OCI-LY7 (cell line): Measurements from ENCODE around the gene SGTA. TPM values are rescaled to one million over a fixed set of nuclear protein-coding genes. Genes with fewer than 3 reads are reported as not detected.

ENCODE experiments used
- BruUV-seq: library from RNA; stranded (reverse); fragments of 400-500 nt; replicated peaks from 2 replicates; lab custom pipeline; 2021; lab: Mats Ljungman, UMichigan
- CTCF ChIA-PET: fragments of 300-600 bp; sonication (Branson Sonifier 250); formaldehyde crosslinking; loops from one replicate; lab custom pipeline; 2022; ENCODE audit warnings: antibody characterized with exemption; ENCODE audit not compliant: unreplicated experiment; lab: Charles Lee
- POLR2A ChIA-PET: fragments of 300-600 bp; sonication (Branson Sonifier 250); formaldehyde crosslinking; loops from one replicate; lab custom pipeline; 2022; ENCODE audit warnings: antibody characterized with exemption; lab: Charles Lee
- DNase-seq: peaks from one replicate; pipeline ENCODE4 v3.0.0-alpha.2; 2015; ENCODE audit warnings: low spot score
- H2AFZ ChIP-seq: fragments of 200-600 bp; sonication (generic), shearing (Covaris generic); 2 replicates; pipeline ENCODE4 v1.6.1; 2014; ENCODE audit warnings: mild to moderate bottlenecking, antibody characterized with exemption, low read length, moderate library complexity
- H3K27ac ChIP-seq: fragments of 200-600 bp; sonication (generic); 2 replicates; pipeline ENCODE4 v1.5.1; 2014; ENCODE audit warnings: mixed run types, low read depth, mild to moderate bottlenecking, moderate library complexity, low read length, inconsistent platforms; ENCODE audit not compliant: poor library complexity, severe bottlenecking
- H3K36me3 ChIP-seq: fragments of 200-600 bp; sonication (generic); 2 replicates; pipeline ENCODE4 v1.6.1; 2014; ENCODE audit warnings: mild to moderate bottlenecking, antibody characterized with exemption, low read length, moderate library complexity, mixed read lengths; ENCODE audit not compliant: insufficient read depth
- H3K4me1 ChIP-seq: fragments of 200-600 bp; sonication (generic); 2 replicates; pipeline ENCODE4 v1.5.1; 2014; ENCODE audit warnings: mild to moderate bottlenecking, low read length; ENCODE audit not compliant: insufficient read depth, poor library complexity, severe bottlenecking
- H3K4me2 ChIP-seq: fragments of 200-600 bp; sonication (generic); 2 replicates; pipeline ENCODE4 v1.6.1; 2014; ENCODE audit warnings: mild to moderate bottlenecking, low read length
- H3K4me3 ChIP-seq: fragments of 200-600 bp; sonication (generic); 2 replicates; pipeline ENCODE4 v1.5.1; 2014; ENCODE audit warnings: mild to moderate bottlenecking, low read depth, low read length; ENCODE audit not compliant: poor library complexity, severe bottlenecking
- H3K79me2 ChIP-seq: fragments of 200-600 bp; sonication (generic); 2 replicates; pipeline ENCODE4 v1.6.1; 2016; ENCODE audit warnings: low read depth, mild to moderate bottlenecking, low read length, moderate library complexity, mixed read lengths; ENCODE audit not compliant: insufficient read depth
- H3K9me2 ChIP-seq: fragments of 200-600 bp; sonication (generic); 2 replicates; pipeline ENCODE4 v1.6.1; 2016; ENCODE audit warnings: mild to moderate bottlenecking, low read length, mixed read lengths; ENCODE audit not compliant: insufficient read depth
- H3K9me3 ChIP-seq: fragments of 200-600 bp; sonication (generic); 2 replicates; pipeline ENCODE4 v1.6.1; 2014; ENCODE audit warnings: mild to moderate bottlenecking, mixed run types, low read length, mixed read lengths
- H4K20me1 ChIP-seq: fragments of 200-600 bp; sonication (generic); 2 replicates; pipeline ENCODE4 v1.6.1; 2014; ENCODE audit warnings: mild to moderate bottlenecking, antibody characterized with exemption, low read length, moderate library complexity, mixed read lengths; ENCODE audit not compliant: insufficient read depth
- CTCF ChIP-seq: fragments of 200-600 bp; sonication (generic); conservative IDR thresholded peaks from 2 replicates; pipeline ENCODE4 v1.5.1; 2014; ENCODE audit warnings: mild to moderate bottlenecking, antibody characterized with exemption, low read length, moderate library complexity, mixed read lengths
- EZH2phosphoT487 ChIP-seq: fragments of 200-600 bp; sonication (generic); IDR thresholded peaks from 2 replicates; pipeline ENCODE4 v1.6.1; 2018; ENCODE audit warnings: low read depth, borderline replicate concordance, mild to moderate bottlenecking, mixed run types, antibody characterized with exemption, low read length, moderate library complexity, mixed read lengths
- intact Hi-C: fragments of 100-400 bp; cut with micrococcal nuclease; formaldehyde crosslinking; loops from one replicate; pipeline ENCODE4 v1.10.0; 2022; ENCODE audit not compliant: unreplicated experiment
- total RNA-seq, 2 experiments: library from RNA; depleted of rRNA in 1 of 2; stranded (reverse); fragments of >200 nt in 1 of 2; shearing (Covaris generic) in 1 of 2; gene quantifications; 2 replicates each; pipeline ENCODE4 v1.2.3, GENCODE V29; 2014 to 2022

The SGTA gene
- total RNA-seq, 2 experiments from 2014 or later = 68.2 to 82.4 TPM

GRCh38 chr19:2719920-2720776 lies 62.9 kb downstream of the SGTA start:
- POLR2A ChIA-PET = no interaction called here
- Histone ChIP-seq H3K4me2 (peak overlapping the region; percentile 30; the same call in 1 of the 2 replicates), H3K27ac (no peak overlapping the region), H3K36me3 (no peaks in the 10 kb centered on the region), H2AFZ (no peak overlapping the region), H3K4me3 (no peak overlapping the region), H3K79me2 (no peaks in the 10 kb centered on the region), H4K20me1 (no peaks in the 10 kb centered on the region), H3K4me1 (peaks cover 16% of the 10 kb centered on the region), H3K9me3 (0 out of 2 replicates have a peak, but pooled peaks cover 5% of the 10 kb centered on the region), H3K9me2 (no peaks in the 10 kb centered on the region)
- CTCF ChIA-PET = no interaction called here
- no peak for DNase-seq
- intact Hi-C loops = no loop called here
- BruUV-seq = no TSS peak
- no peak for TF ChIP-seq EZH2phosphoT487
- TF ChIP-seq CTCF = 0 out of 2 replicates have a peak, but pooled peaks have one; percentile 11

GRCh38 chr19:2719232-2719735 lies 63.8 kb downstream of the SGTA start:
- peaks cover 16% of the 10 kb centered on the region for H3K4me1 ChIP-seq
- intact Hi-C loops = no loop called here
- H3K9me3 ChIP-seq = 0 out of 2 replicates have a peak, but pooled peaks cover 7% of the 10 kb centered on the region
- H3K36me3 ChIP-seq = no peaks in the 10 kb centered on the region
- H3K27ac ChIP-seq = no peak overlapping the region
- H3K9me2 ChIP-seq = no peaks in the 10 kb centered on the region
- no peak overlapping the region for H2AFZ ChIP-seq
- no peak overlapping the region for H3K4me3 ChIP-seq
- TF ChIP-seq CTCF = no peak
- TF ChIP-seq EZH2phosphoT487 = no peak
- no peak overlapping the region for H3K4me2 ChIP-seq
- CTCF ChIA-PET = no interaction called here
- no peaks in the 10 kb centered on the region for H4K20me1 ChIP-seq
- BruUV-seq = no TSS peak
- DNase-seq = no peak
- H3K79me2 ChIP-seq = no peaks in the 10 kb centered on the region
- POLR2A ChIA-PET = no interaction called here
